ENCODE data around the gene SETD4. TPM values are rescaled to one million over a fixed set of nuclear protein-coding genes. Genes with fewer than 3 reads are reported as not detected.
A peak's percentile ranks its signal among the peaks of the same experiment; 100 is the strongest.

SETD4 gene
- total RNA-seq, 4 donors from 2014 or later = 27.6 to 41.1 (median 31.1) TPM

DNA sequence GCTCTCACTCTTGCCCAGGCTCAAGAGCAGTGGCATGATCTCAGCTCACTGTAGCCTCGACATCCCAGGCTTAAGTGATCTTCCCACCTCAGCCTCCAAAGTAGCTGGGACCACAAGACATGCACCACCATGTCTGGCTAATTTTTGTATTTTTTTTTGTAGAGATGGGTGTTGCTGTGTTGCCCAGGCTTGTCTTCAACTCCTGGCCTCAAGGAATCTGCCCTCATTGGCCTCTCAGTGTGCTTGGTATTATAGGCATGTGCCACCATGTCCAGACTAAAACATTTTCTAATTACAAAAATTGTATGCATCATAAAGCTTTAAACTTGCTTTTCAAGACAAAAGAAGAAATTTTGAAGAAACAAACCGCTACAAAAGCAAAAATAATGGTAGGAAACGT, 29.6 kb upstream of the SETD4 start:
- H3K36me3 ChIP-seq = no peaks in the 10 kb centered on the region
- WGBS, 2 donors = 92 to 94% methylated on average over 3 of the region's 3 CpGs
- H3K4me3 ChIP-seq = no peak overlapping the region
- H3K27ac ChIP-seq = no peak overlapping the region
- TF ChIP-seq POLR2A (IDR thresholded peaks at IDR 0.05) (no peak), EP300 (IDR thresholded peaks at IDR 0.05) (no peak)
- TF ChIP-seq, protein P1, sequence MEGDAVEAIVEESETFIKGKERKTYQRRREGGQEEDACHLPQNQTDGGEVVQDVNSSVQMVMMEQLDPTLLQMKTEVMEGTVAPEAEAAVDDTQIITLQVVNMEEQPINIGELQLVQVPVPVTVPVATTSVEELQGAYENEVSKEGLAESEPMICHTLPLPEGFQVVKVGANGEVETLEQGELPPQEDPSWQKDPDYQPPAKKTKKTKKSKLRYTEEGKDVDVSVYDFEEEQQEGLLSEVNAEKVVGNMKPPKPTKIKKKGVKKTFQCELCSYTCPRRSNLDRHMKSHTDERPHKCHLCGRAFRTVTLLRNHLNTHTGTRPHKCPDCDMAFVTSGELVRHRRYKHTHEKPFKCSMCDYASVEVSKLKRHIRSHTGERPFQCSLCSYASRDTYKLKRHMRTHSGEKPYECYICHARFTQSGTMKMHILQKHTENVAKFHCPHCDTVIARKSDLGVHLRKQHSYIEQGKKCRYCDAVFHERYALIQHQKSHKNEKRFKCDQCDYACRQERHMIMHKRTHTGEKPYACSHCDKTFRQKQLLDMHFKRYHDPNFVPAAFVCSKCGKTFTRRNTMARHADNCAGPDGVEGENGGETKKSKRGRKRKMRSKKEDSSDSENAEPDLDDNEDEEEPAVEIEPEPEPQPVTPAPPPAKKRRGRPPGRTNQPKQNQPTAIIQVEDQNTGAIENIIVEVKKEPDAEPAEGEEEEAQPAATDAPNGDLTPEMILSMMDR (IDR thresholded peaks at IDR 0.05) = no peak
- H3K27me3 ChIP-seq = no peaks in the 10 kb centered on the region
- DNase-seq (ENCODE audit: low spot score in 2 of 2) = no peak
- no peaks in the 10 kb centered on the region for H3K4me1 ChIP-seq
- H3K9me3 ChIP-seq = no peaks in the 10 kb centered on the region

DNA sequence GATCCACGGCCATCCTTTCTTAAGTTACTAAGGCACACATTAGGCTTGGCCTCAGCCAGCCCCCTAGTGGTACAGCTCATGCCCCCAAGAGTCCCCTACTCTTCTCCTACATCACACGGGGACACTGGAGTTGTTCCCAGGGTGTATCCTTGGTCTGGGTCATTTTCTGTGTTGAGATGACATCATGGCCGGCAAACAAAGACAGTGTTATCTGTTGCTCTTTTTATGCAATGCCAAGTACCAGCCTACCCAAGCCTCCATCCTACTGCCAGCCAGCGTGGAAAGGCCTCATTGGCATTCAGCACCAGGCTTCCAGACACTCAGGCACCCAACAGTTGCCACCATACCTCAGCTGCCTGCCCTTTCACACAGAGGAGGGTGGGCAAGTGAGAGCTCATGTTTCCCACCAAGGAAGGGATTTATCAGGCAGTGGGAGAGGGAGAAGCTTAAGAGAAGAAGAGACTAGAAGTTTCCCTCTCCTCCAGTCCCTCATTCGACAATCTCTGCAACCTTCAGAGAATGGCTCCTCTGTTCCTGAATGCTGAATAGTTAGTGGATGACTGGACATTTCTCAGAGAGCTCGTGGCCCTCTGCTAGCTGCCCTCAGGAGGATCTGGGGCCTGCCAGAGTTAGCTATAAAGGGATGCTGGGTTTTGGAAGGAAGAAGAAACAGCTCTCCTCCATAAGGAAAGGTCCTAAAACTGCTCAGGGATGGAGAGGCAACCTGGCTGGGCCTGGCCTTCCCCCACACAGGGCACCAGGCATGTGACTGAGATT, 27.2 kb upstream of the SETD4 start:
- 40 to 52% methylated on average over 6 of the region's 6 CpGs for WGBS, 2 donors
- Histone ChIP-seq H3K36me3 (no peaks in the 10 kb centered on the region), H3K9me3 (no peaks in the 10 kb centered on the region), H3K27me3 (no peaks in the 10 kb centered on the region), H3K4me3 (no peak overlapping the region), H3K27ac (peak overlapping the region; percentile 31 to 90 (median 56)), H3K4me1 (no peaks in the 10 kb centered on the region)
- TF ChIP-seq POLR2A (IDR thresholded peaks at IDR 0.05) (no peak), EP300 (IDR thresholded peaks at IDR 0.05) (no peak)
- TF ChIP-seq, protein P1 (IDR thresholded peaks at IDR 0.05) = no peak
- DNase-seq (ENCODE audit: low spot score in 2 of 2) = no peak

DNA sequence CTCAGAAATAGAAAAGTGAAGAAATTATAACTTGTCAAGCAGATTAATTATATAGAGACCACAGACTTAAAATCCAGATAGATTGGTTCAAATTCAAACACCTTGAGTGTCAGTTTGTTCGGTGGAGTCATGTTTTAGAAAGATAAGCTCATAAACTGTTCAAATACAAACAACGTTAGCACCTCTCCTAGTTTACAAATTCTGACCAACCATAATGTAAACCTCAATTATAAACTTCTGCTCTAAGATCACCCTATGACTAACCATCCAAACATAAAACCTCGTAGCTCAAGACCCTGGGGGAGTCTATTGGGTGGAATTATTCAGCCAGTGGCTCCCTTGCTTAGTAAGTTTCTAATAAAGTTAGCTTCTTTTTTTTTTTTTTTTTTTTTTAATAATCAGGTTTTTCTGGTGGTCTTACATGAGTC, 21.9 kb upstream of the SETD4 start:
- H3K27ac ChIP-seq = no peak overlapping the region
- H3K9me3 ChIP-seq = no peaks in the 10 kb centered on the region
- no peak overlapping the region for H3K4me3 ChIP-seq
- 83 to 87% methylated on average over 3 of the region's 3 CpGs for WGBS, 2 donors
- DNase-seq (ENCODE audit: low spot score in 2 of 2) = no peak
- H3K36me3 ChIP-seq = no peaks in the 10 kb centered on the region
- no peaks in the 10 kb centered on the region for H3K4me1 ChIP-seq
- no peaks in the 10 kb centered on the region for H3K27me3 ChIP-seq
- TF ChIP-seq EP300 (IDR thresholded peaks at IDR 0.05) = no peak
- no peak for TF ChIP-seq POLR2A (IDR thresholded peaks at IDR 0.05)
- TF ChIP-seq, protein P1 (IDR thresholded peaks at IDR 0.05) = no peak

DNA sequence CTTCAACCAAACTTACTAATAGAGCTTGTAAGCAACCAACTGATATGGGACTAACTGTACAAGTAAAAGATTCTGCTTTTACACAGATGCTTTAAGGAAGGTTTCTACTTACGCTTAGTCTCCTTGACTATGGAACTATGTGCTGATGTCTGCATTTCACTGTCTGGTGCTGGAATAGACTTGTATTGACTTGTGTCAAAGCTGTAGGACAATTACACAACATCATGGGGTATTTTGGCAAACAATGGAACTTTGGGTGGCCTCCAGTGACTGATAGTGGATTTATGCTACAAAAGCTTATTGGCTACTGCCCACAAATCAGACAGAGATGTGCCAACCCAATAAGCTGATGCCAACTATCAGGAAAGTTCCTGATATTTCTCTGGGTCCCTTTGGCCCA, 20.1 kb upstream of the SETD4 start:
- TF ChIP-seq, protein P1 (IDR thresholded peaks at IDR 0.05) = no peak
- no peak for TF ChIP-seq EP300 (IDR thresholded peaks at IDR 0.05)
- no peak for TF ChIP-seq POLR2A (IDR thresholded peaks at IDR 0.05)
- Histone ChIP-seq H3K27me3 (no peaks in the 10 kb centered on the region), H3K9me3 (no peaks in the 10 kb centered on the region), H3K36me3 (no peaks in the 10 kb centered on the region), H3K4me1 (peaks cover 0 to 7% (median 3%) of the 10 kb centered on the region in 4 donors), H3K27ac (peak overlapping the region in 1 of 4 donors; percentile 46), H3K4me3 (no peak overlapping the region)
- DNase-seq (ENCODE audit: low spot score in 2 of 2) = no peak
- WGBS, 2 donors = 86 to 93% methylated on average over 1 of the region's 1 CpG

DNA sequence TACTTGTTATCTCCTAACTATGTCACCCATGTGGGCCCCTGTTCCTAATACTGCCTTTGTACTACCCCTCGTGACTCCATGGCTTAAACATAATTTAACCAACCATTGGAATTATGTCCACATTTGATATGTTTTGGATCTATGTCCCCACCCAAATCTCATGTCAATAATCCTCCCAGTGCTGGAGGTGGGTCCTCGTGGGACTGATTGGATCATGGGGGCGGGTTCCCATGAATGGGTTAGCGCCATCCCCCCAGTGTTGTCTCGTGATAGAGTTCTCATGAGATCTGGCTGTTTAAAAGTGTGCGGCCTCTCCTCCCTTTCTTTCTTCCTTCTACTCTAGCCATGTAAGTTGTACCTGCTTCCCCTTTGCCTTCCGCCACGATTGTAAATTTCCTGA, 19.3 kb upstream of the SETD4 start:
- H3K36me3 ChIP-seq = no peaks in the 10 kb centered on the region
- no peak overlapping the region for H3K27ac ChIP-seq
- peaks cover 0 to 13% (median 4%) of the 10 kb centered on the region in 4 donors for H3K4me1 ChIP-seq
- no peak for DNase-seq (ENCODE audit: low spot score in 2 of 2)
- H3K4me3 ChIP-seq = no peak overlapping the region
- 58 to 79% methylated on average over 8 of the region's 8 CpGs for WGBS, 2 donors
- no peaks in the 10 kb centered on the region for H3K27me3 ChIP-seq
- TF ChIP-seq EP300 (IDR thresholded peaks at IDR 0.05) = no peak
- H3K9me3 ChIP-seq = no peaks in the 10 kb centered on the region

All from tibial nerve (tissue), 4 donors.